Astrocyte (in vitro differentiated cells and primary cell): ENCODE results near the gene HOXA13. TPM values are rescaled to one million over a fixed set of nuclear protein-coding genes. Genes with fewer than 3 reads are reported as not detected.

Source experiments
- DNase-seq: peaks from one replicate; pipeline ENCODE4 v3.0.0-alpha.2; 2010; ENCODE audit warnings: low read depth
- FAIRE-seq: peaks from 2 replicates; lab custom pipeline; 2011; peaks lifted over from hg19 to GRCh38; lab: Jason Lieb, UNC
- H2AFZ ChIP-seq: 2 replicates; pipeline ENCODE4 v1.6.0; 2012; ENCODE audit warnings: low read depth, low read length, inconsistent platforms
- H3K27ac ChIP-seq: 2 replicates; pipeline ENCODE4 v1.5.1; 2011; ENCODE audit warnings: low read depth, low read length, inconsistent platforms
- H3K27me3 ChIP-seq: 2 replicates; pipeline ENCODE4 v1.6.0; 2011; ENCODE audit warnings: low read length, inconsistent platforms; ENCODE audit not compliant: insufficient read depth
- H3K36me3 ChIP-seq: 2 replicates; pipeline ENCODE4 v1.5.1; 2011; ENCODE audit warnings: low read length, inconsistent platforms; ENCODE audit not compliant: insufficient read depth
- H3K4me1 ChIP-seq: 2 replicates; pipeline ENCODE4 v1.5.1; 2011; ENCODE audit warnings: low read length, inconsistent platforms; ENCODE audit not compliant: insufficient read depth
- H3K4me2 ChIP-seq: 2 replicates; pipeline ENCODE4 v1.6.0; 2012; ENCODE audit warnings: low read length, inconsistent platforms
- H3K4me3 ChIP-seq: 2 replicates; pipeline ENCODE4 v1.5.1; 2011; ENCODE audit warnings: low read depth, mild to moderate bottlenecking, low read length, inconsistent platforms; ENCODE audit not compliant: insufficient read depth
- H3K79me2 ChIP-seq: 2 replicates; pipeline ENCODE4 v1.6.0; 2012; ENCODE audit warnings: mild to moderate bottlenecking, low read length, inconsistent platforms; ENCODE audit not compliant: insufficient read depth
- H3K9ac ChIP-seq: 2 replicates; pipeline ENCODE4 v1.6.0; 2012; ENCODE audit warnings: mild to moderate bottlenecking, low read length, inconsistent platforms
- H3K9me3 ChIP-seq: 2 replicates; pipeline ENCODE4 v1.5.1; 2012; ENCODE audit warnings: low read depth, mild to moderate bottlenecking, low read length, inconsistent platforms; ENCODE audit not compliant: insufficient read depth
- H4K20me1 ChIP-seq: 2 replicates; pipeline ENCODE4 v1.6.0; 2012; ENCODE audit warnings: low read length, inconsistent platforms; ENCODE audit not compliant: insufficient read depth
- H3K27ac Mint-ChIP-seq: one replicate; pipeline ENCODE4 v1.8.0; 2021; ENCODE audit warnings: mild to moderate bottlenecking, mixed read lengths; ENCODE audit not compliant: unreplicated experiment
- H3K27me3 Mint-ChIP-seq: one replicate; pipeline ENCODE4 v1.8.0; 2021; ENCODE audit warnings: low read depth, mixed read lengths; ENCODE audit not compliant: unreplicated experiment
- H3K36me3 Mint-ChIP-seq: one replicate; pipeline ENCODE4 v1.8.0; 2021; ENCODE audit warnings: low read depth, mixed read lengths; ENCODE audit not compliant: unreplicated experiment
- H3K4me1 Mint-ChIP-seq: one replicate; pipeline ENCODE4 v1.8.0; 2021; ENCODE audit warnings: low read depth, mixed read lengths; ENCODE audit not compliant: unreplicated experiment
- H3K4me3 Mint-ChIP-seq: one replicate; pipeline ENCODE4 v1.8.0; 2021; ENCODE audit warnings: mild to moderate bottlenecking, moderate library complexity, mixed read lengths; ENCODE audit not compliant: unreplicated experiment
- H3K9me3 Mint-ChIP-seq: one replicate; pipeline ENCODE4 v1.8.0; 2021; ENCODE audit warnings: mild to moderate bottlenecking, mixed read lengths; ENCODE audit not compliant: unreplicated experiment
- EZH2 ChIP-seq: IDR thresholded peaks from 2 replicates; pipeline ENCODE4 v1.6.1; 2012; ENCODE audit warnings: mild to moderate bottlenecking, low read length, inconsistent platforms; ENCODE audit not compliant: insufficient read depth
- total RNA-seq: library from RNA; stranded (reverse); gene quantifications from 2 replicates; pipeline ENCODE4 v1.2.1, GENCODE V29; 2021
- TF ChIP-seq, protein P1 (sequence below): IDR thresholded peaks from 2 replicates; pipeline ENCODE4 v1.5.1; 2011; ENCODE audit warnings: low read depth, mild to moderate bottlenecking, inconsistent platforms, low read length, moderate library complexity; ENCODE audit not compliant: insufficient read depth

The HOXA13 gene
- total RNA-seq, 1 donor from 2014 or later = not detected

DNA sequence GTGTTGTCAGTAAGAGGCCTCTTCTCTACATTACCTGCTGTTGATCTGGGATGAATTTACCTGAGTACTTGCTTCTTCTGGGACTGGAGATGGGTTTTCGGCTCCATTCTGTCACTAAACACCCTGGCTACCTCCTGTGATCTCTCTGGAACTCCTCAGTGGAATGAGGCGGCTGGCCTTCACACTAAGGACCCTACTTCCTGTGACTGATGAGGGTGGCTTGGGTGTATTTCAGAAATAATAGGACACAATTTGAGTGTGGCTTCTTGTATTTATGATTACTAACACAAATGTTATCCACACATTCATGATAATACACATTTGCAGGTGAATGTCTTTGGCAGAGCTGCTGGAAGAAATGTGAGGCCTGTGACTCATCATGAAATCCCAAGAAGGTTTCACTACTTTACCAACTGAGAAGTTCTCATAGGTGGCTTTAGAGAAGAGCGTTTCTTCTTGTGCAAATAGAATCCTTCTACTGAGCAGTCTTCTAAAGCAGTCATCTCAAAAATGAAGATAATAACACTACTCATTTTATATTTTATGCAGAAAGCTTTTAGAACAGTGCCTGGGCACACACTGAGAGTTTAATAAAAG, 21.4 kb upstream of the HOXA13 start:
- Histone ChIP-seq H3K4me1 (no peaks in the 10 kb centered on the region), H3K79me2 (no peaks in the 10 kb centered on the region), H3K4me3 (no peak overlapping the region), H3K27me3 (peaks cover 88% of the 10 kb centered on the region), H2AFZ (no peak overlapping the region), H3K4me2 (no peak overlapping the region), H3K36me3 (no peaks in the 10 kb centered on the region), H3K9ac (no peak overlapping the region), H3K9me3 (peaks cover 6% of the 10 kb centered on the region), H4K20me1 (peaks cover 3% of the 10 kb centered on the region), H3K27ac (no peak overlapping the region)
- no peak for FAIRE-seq
- Mint-ChIP-seq H3K9me3 (peaks cover 4% of the 10 kb centered on the region), H3K4me3 (no peak overlapping the region), H3K36me3 (no peaks in the 10 kb centered on the region), H3K27me3 (peaks cover 87% of the 10 kb centered on the region), H3K27ac (no peak overlapping the region), H3K4me1 (no peaks in the 10 kb centered on the region)
- no peak for TF ChIP-seq EZH2
- TF ChIP-seq, protein P1, sequence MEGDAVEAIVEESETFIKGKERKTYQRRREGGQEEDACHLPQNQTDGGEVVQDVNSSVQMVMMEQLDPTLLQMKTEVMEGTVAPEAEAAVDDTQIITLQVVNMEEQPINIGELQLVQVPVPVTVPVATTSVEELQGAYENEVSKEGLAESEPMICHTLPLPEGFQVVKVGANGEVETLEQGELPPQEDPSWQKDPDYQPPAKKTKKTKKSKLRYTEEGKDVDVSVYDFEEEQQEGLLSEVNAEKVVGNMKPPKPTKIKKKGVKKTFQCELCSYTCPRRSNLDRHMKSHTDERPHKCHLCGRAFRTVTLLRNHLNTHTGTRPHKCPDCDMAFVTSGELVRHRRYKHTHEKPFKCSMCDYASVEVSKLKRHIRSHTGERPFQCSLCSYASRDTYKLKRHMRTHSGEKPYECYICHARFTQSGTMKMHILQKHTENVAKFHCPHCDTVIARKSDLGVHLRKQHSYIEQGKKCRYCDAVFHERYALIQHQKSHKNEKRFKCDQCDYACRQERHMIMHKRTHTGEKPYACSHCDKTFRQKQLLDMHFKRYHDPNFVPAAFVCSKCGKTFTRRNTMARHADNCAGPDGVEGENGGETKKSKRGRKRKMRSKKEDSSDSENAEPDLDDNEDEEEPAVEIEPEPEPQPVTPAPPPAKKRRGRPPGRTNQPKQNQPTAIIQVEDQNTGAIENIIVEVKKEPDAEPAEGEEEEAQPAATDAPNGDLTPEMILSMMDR = no peak
- DNase-seq = no peak

DNA sequence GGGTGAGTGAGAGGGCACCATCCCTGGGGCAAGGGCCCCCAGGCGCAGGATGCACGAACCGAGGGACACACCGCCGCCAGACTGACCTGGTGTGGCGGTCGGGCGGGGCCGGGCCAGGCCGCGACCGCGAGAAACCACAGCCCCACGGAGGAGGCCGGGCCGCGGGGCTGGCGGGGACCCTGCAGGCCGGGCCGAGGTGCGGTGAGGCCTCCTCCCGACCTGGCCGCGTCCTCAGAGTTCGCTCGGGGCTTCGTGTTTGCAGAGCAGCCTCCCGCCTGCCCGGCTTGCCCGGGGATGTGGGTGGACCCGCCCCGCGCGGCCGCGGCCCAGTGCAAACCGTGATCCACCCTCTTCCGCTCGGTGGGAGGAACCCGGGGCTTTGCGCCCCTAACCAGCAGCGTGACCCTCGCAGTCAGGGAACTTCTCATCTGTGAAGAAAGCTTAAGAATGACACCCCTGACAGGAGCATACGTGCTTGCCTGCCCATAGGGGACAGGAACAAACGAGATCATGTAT, 20.6 kb upstream of the HOXA13 start:
- no peaks in the 10 kb centered on the region for H3K36me3 Mint-ChIP-seq
- Histone ChIP-seq H3K27me3 (peaks cover 88% of the 10 kb centered on the region), H3K36me3 (no peaks in the 10 kb centered on the region), H3K9ac (no peak overlapping the region), H3K27ac (no peak overlapping the region), H3K79me2 (no peaks in the 10 kb centered on the region), H3K4me2 (peak overlapping the region; percentile 8), H3K9me3 (peaks cover 6% of the 10 kb centered on the region), H2AFZ (no peak overlapping the region), H3K4me3 (no peak overlapping the region), H3K4me1 (no peaks in the 10 kb centered on the region), H4K20me1 (peaks cover 3% of the 10 kb centered on the region)
- DNase-seq = no peak
- no peak overlapping the region for H3K4me3 Mint-ChIP-seq
- FAIRE-seq = no peak
- H3K27ac Mint-ChIP-seq = no peak overlapping the region
- H3K27me3 Mint-ChIP-seq = peaks cover 88% of the 10 kb centered on the region
- peak; percentile 86 for TF ChIP-seq EZH2
- TF ChIP-seq, protein P1 = no peak
- peaks cover 7% of the 10 kb centered on the region for H3K9me3 Mint-ChIP-seq
- no peaks in the 10 kb centered on the region for H3K4me1 Mint-ChIP-seq

DNA sequence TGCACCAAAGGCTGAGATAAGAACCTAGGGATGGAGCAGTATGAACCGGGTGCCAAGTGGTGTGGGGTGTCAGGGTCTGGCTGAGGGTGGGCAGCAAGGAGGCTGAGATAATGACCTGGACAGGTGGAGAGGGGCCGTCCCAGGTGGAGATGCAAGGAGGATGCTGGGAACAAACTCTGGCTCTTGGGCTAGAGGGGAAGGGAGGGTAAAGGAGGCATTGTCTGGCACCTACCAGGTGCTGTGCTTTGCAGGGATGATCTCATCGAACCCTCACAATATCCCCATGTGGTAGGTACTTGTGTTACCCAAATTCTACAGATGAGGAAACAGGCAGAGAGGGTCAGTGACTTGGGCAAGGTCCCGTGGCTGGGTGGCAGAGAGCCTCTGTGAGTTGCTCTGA, 19.9 kb upstream of the HOXA13 start:
- peaks cover 88% of the 10 kb centered on the region for H3K27me3 Mint-ChIP-seq
- Histone ChIP-seq H3K9me3 (peaks cover 6% of the 10 kb centered on the region), H3K4me1 (no peaks in the 10 kb centered on the region), H3K9ac (no peak overlapping the region), H3K27me3 (peaks cover 88% of the 10 kb centered on the region), H3K36me3 (no peaks in the 10 kb centered on the region), H2AFZ (no peak overlapping the region), H3K4me3 (no peak overlapping the region), H3K4me2 (no peak overlapping the region), H3K79me2 (no peaks in the 10 kb centered on the region), H4K20me1 (peaks cover 3% of the 10 kb centered on the region), H3K27ac (no peak overlapping the region)
- FAIRE-seq = no peak
- no peak for TF ChIP-seq EZH2
- TF ChIP-seq, protein P1 = no peak
- no peaks in the 10 kb centered on the region for H3K36me3 Mint-ChIP-seq
- H3K9me3 Mint-ChIP-seq = peaks cover 7% of the 10 kb centered on the region
- H3K4me1 Mint-ChIP-seq = no peaks in the 10 kb centered on the region
- H3K4me3 Mint-ChIP-seq = no peak overlapping the region
- H3K27ac Mint-ChIP-seq = peak overlapping the region; percentile 50
- no peak for DNase-seq
